Frontal cortex (tissue), 4 donors: ENCODE results near the gene TMEM266. TPM values are rescaled to one million over a fixed set of nuclear protein-coding genes. Genes with fewer than 3 reads are reported as not detected.

ENCODE experiments used
- DNase-seq, 2 donors: peaks; one replicate each; pipeline ENCODE4 v3.0.0; 2012; ENCODE audit warnings: low spot score in 2 of 2
- FAIRE-seq: peaks from 2 replicates; lab custom pipeline; 2012; peaks lifted over from hg19 to GRCh38; lab: Jason Lieb, UNC
- total RNA-seq: library from RNA; depleted of rRNA; stranded (reverse); fragments of >200 nt; gene quantifications from one replicate; pipeline ENCODE4 v1.2.3, GENCODE V29; 2014
- donor health status: control.
- donor health status: control.
- donor health status: control.

TMEM266 gene
- total RNA-seq, 1 donor from 2014 or later: 4.5 TPM

DNA sequence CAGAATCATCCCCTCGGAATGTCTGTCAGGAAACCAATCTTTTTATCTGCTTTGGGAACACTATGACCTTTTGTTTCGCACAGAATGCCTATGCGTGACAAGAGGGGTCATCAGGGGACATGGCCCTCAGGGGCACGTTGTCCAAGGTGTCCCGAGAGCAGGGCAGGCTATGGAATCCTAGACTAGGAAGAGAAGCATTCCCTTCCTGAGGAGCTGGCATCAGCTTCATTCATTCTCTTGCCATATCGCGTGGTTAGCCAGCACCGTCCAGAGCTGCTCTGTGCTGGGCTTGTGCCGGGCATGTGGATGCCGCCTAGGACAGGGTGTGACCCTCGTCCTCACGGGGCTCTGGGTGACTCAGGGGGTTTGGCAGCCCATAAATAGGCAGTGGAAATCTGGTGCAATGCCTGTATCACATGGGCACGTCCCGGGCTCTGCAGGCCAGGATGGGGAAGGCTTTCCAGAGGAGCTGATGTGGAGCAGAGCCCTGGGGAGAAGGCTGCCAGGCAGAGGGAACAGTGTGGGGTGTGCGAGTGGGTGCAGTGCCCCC lies 117.8 kb downstream of the TMEM266 start:
- FAIRE-seq (no peak), DNase-seq (no peak)

DNA sequence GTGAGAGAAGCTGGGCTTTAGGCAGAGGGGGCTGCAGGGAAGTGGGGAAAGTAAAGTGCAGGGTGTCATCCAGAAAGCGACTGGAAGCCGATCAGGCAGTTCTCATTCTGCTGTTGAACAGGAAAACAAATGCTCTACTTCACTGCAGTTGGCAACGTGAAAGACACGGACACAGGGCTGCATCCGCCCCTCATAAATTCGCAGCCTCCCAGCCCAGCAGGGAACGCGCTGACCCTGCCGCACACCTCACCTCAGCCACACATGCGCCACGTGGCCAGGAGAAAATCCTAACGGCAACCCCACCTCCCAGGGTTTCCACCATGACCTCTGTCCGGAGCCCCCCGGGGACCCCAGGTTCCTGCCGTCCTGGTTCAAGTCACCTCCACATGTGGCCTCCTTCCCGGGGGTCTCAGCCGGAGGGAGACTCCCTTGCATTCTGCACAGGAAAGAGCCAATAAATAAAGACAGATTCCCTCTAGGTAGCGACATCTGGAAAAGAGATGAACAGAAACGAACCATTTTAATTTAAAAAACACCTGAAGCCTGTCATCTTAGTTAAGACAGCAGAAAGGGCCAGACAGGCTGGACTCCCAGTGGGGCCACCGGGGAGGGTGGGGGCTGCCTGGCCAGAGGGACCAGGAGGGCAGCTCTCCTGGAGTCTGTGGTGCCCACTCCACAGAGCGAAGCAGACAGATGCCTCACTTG lies 118.7 kb downstream of the TMEM266 start:
- DNase-seq (no peak), FAIRE-seq (no peak)

DNA sequence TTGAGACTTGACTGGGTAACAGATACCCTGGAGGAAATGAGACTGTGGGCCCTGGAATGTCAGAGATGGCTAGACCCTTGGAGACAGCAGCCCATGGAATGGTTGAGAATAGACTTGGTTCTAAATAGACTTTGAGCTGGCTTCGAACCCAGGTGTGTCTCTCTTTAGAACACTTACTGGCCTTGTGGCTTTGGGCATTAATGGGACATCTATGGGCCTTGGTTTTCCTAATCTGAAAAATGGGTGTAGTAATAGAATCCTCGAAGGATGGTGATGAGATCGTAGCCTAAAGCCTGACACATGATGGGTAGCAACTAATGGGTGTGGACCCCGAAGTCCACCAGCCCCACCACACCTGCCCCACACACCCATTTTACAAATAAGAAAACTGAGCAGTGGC lies 119.2 kb downstream of the TMEM266 start:
- FAIRE-seq (no peak), DNase-seq (no peak)

DNA sequence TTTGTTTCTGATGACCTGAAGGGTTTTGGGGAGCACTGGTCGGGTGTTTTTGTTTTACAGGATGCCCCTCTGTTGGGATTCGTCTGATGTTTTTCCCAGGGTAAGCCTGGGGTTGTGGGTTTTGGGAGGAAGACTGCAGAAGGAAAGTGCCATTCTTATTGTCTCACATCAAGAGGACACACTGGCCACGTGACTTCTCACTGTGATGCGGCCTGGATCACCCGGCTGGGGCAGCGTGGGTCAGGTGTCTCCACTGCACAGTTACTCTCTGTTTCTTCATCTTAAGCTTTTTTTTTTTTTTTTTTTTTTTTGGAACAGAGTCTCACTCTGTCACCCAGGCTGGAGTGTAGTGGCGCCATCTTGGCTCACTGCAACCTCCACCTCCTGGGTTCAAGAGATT lies 120.5 kb downstream of the TMEM266 start:
- DNase-seq (no peak), FAIRE-seq (no peak)

DNA sequence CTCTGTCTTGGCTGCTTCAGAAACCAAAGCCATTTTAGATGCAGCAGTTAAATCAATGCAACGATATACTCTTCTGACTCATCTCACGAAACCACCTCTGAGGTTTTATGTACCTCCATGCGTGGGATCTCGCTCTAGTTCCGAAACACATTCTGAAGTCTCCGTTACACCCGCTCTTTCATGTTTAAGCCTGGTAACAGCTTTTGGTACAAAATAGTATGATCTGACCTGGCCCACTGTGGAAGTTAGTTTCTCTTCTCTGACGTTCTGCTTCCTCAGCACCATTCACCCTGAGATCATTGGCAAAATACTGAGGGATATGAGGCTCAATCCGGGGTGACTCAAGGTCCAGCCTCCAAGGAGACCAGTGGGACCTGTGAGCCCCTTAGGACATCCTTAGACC lies 121.9 kb downstream of the TMEM266 start:
- FAIRE-seq (no peak), DNase-seq (no peak)

DNA sequence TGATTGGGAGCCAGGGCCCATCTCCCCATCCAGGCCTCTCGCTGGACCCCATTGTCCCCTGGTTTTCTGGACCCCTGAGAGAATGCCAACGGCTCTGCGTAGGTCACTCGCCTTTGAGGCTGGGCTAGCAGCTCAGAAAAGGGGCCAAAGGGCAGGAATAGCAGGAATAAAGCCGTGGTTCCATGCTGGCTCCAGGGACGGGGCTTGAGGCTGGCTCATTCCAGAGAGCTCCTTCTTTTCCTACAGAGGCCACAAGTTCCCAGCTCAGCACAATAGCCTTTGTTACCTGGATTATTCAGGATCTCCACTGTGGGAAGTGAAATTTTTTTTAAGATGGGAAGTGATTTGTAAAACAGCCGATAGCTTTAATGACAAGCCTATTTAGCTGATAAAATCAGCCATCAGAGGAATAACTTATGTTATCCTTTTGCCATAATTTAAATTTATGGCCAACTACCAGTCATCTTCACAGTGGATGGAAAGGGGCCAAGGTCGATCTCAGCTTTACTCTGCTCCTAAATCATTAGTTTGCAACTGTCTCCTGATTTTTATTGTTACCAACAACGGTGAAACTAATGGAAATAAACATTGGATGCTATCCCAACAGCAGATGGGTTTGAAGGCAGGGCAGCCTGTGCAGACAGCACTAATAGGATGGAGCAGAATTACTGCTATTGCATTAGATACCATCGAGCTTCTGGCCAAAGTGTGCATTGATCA lies 124.3 kb downstream of the TMEM266 start:
- FAIRE-seq (no peak), DNase-seq (no peak)

DNA sequence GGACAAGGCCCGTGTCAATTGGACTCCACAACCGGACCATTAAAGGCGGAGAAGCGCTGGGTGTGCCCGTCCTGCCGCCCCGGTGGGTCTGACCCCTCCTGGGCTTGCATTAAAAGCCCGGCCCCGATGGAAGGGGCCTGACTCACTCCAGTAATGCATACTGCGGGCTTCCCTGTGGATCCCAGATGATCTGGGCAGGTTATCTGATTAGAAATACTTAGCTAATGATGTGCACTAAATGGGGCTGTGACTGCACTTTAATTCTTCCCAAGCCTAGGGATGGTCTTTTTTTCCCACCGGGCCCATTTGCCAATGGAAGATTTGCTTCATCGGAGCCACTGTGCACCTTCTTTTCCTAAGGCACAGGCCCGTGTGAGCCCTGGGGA lies 124.9 kb downstream of the TMEM266 start:
- no peak for FAIRE-seq
- DNase-seq: no peak

DNA sequence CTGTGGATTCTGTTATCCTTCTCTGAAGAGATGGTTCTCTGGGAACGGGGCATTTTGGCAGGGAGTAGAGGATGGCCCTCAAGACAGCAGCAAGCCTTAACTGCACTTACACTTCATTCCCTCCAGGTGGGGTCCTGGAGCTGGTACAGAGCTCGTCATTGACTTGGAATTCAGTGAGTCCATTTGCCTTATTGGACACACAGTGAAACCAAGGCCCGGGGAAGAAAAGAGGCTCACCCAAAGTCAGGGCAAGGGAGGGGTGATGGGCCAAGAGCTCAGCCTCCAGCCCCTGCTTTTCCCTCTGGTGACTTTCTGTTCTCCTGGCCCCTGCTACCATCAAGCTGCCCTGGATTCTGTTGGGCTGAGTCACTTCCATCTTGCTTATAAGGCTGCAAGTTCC lies 125.9 kb downstream of the TMEM266 start:
- no peak for FAIRE-seq
- no peak for DNase-seq

DNA sequence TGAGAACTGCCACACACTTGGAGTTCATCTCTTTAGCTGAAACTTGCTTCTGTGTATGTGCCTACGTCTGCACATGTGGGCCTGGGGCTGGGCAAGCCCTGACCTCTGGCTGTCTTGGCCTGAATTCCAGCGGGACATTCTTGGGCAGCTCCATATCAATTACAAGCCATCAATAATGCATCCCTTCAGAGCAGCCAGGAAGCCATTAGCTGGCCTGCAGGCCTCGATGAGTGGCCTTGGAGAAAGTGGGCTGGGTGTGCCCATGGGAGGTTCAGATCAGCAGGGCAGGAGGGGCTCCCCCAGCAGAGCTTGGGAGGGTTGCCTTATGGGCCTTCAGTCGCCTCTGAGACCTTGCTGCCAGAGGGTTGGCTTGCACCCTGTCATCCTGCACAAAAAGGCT lies 127.4 kb downstream of the TMEM266 start:
- DNase-seq (no peak), FAIRE-seq (no peak)

DNA sequence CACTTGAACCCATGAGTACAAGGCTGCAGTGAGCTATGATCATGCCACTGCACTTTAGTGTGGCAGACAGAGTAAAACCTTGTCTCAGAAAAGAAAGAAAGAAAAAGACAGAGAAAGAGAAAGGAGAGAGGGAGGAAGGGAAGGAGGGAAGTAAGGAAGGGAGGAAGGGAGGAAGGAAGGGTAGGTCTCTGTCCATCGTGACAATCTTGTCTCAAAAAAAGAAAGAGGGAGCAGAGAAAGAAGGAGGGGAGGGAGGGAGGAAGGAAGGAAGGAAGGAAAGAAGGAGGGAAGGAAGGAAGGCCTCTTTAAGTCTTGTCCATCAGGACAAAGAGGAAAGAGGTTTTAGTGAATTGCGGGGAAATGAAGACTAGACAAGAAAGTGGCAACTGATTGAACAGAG lies 129.3 kb downstream of the TMEM266 start:
- FAIRE-seq (no peak), DNase-seq (no peak)

DNA sequence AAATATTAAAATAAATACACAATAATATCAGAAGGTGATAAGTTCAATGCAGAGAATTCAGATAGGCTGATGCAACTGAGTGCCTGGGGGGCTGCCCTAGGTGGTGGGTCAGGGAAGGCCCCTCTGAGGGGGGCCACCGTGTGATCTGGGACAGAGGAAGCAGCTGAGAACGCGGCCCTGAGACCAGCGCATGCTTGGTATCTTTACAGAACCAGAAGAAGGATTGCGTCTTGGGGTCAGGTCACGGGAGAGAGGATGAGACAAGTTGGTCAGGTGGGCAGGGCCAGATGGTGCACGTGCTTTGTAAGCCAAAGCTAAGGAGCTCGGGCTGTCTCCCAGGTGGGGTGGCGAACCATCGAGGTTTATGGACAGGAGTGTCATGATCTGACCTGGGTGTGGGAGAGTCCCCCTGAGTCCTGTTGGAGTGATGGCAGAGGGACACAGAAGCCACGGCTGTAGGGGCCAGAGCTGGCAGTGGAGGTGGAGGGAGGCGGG lies 130.3 kb downstream of the TMEM266 start:
- FAIRE-seq: no peak

DNA sequence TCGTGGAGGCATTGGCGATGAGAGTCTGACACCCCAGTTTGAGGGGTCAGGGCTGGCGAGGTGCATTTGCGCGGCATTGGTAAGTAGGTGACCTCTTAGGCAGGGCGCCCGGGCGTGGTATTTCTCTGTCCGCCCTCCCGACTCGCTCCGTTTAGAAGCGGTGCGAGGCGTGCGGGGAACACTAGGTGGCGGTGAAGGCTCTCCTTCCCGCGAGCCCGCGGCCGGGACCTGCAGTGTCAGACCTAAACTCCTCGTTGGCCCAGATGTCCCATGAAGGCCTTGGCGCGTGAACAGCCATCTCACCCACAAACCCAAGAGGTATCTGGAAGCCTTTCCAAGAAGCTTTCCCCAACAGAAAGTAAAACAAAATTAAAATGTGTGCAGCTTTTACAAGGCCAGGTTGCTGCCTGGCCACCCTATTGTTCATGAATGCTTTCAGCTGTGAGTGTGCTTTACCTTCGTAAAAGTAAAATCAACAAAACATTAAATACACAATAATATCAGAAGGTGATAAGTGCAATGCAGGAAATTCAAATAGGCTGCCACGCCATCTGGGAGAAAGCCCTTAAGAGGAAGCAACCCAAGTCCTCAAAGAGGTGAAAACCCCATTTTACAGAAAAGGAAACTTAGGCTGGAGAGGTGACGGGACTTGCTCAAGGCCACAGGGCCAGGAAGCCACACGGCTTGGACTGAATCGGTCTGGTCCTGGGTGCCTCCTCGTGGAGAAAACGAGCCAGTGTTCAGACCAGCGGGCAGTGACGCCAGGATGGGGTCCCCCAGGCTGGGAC lies 131.2 kb downstream of the TMEM266 start:
- FAIRE-seq (no peak), DNase-seq (peak; percentile 80 to 93)

More for the DNA sequence above, 130.3 kb downstream of the TMEM266 start:
- no peak for DNase-seq

DNA sequence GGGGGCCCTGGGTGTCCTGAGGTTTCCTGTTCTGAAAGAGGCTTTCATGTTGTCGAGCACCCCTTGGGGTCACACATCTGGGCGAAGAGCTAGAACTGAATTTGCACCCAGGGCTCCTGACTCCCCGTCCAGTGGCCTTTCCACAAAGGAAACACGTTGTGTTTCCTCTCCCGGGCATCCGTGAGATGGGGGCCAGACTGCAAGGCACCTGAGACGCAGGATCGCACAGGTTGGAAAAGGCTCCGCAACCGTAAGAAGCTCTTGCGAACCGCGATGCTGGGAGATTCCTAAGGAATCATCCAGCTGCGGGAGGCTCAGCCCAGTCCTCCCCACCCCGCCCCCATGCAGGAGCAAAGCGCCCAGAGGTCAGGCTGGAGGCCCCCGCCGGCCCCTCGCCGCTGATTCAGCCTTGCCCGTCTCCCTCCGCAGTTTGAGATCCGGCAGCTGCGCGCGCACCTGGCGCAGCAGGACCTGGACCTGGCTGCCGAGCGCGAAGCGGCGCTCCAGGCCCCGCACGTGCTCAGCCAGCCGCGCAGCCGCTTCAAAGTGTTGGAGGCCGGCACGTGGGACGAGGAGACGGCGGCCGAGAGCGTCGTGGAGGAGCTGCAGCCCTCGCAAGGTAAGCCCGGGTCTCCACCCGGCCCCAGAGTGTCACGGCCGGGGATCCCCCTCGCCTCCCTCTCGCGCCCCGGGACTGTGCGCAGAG lies 131.9 kb downstream of the TMEM266 start:
- no peak for DNase-seq

DNA sequence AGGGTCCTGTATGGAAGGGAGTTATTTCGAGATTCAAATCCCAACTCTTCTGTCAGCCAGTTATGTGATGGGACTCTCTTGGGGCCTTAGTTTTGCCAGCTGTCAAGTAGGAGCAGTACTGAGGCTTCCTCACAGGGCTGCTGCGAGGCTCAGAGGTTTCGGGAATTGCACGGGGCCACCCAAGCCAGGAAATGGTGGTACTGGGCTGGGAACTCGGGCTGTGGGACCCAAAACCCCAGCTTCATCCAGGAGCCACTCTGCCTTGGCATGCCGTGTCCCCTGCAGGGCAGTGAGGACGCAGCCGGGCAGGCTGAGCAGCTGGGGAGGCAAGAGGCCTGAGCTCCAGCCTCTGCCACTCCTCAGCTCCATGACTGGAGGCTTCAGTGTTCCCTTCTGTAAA lies 132.9 kb downstream of the TMEM266 start:
- FAIRE-seq: no peak

More for the DNA sequence above, 131.9 kb downstream of the TMEM266 start:
- no peak for FAIRE-seq

DNA sequence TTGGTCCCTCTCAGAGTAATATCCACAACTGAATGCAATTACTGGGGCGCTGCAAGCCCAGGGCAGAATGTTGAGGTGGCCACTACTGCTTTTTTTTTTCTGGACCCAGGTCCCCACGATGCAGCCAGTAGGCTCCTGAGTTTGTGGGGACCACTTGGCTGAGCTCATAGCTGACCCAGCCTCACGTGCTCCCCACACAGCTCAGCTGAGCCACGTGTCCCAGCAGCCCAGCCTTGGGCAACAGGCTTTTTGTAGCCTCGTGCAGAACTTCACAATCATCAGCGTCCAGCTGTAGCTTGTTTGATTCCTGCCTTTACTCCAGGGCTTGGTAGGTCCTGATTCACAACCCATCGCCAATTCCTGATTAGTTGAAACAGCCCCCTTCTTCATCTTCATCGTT lies 134.1 kb downstream of the TMEM266 start:
- FAIRE-seq: no peak
- no peak for DNase-seq

More for the DNA sequence above, 132.9 kb downstream of the TMEM266 start:
- no peak for DNase-seq

DNA sequence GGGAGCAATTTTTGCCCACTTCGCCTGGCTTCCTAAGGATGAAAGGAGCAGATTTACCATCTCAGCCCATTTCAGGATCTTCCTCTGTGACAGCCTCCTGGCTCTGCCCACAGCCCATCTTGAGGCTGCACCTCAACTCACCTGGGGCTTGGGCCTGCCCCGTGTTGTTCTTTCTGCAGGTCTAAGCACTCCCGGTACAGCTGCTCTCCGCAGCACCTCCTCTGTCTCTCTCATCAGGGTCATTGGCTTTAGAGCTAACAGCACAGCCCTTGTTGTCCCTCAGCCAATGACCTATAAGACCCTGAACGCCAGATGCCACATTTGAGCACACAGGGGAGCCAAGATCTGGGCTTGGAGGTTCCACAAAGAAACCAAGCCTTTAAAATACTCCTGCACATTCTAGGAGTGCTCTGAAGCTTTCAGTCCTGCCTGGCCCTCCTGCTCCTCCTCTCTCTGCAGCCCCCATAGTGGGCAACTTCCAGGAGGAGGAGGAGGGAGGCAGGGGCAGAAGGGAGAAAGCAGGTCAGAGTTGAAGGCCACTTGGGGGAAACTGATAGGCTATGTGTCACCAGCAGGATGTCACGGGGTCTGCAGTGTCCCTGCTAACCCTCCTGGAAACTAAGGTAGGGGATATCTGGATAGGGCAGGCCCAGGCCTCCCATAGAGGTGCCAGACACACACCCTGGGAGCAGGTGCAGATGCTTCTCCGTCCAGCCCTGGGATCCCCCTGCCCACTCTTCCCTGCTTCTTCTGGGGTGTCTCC lies 135.9 kb downstream of the TMEM266 start:
- FAIRE-seq (no peak), DNase-seq (no peak)

DNA sequence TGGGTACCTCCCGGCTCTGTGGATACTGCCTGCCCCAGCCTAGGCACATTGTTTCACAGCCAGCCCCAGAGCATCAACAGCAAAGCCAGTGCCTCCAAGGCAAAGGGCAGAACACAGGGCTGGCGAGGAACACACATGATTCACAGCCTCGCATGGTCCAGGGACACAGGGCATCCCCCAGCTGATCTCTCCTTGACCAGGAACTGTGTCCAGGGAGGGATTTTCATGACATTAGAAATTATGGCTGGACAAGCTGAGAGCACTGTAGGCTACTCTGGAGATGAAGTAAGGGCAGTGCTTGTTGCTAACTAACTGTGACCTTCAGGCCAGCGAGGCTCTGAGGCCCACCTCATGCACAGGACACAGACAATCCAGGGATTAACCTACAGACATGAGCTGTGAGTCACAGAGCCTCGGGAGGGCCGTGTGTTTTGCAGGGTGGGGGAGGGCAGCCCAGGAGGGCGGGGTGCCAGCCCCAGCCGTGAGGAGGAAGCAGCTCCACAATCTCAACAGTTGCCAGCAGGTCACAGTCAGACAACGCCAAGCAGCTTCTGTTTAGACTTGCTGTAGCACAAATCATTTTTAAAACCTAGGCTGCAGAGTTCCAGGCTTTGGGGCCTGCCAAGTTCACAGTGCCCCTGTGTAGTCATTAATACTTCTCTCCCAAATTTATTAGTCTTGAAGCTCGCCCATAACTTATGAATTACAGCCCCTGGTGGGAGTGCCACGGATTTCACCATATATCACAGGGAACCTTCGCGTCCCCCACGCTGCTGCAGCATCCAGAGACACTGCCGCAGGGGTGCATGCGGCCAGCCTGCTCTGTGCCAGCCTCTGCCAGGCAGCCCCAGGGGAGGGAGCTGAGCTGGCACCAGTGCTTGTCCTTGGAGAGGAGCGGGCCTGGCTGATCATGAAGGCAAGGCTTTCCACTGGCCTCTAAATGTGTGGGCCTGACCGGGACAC lies 136.8 kb downstream of the TMEM266 start:
- DNase-seq: peak in 1 of 2 donors; percentile 72
- FAIRE-seq: no peak
